ENCODE measurements around the gene CCDC183.

Gene CCDC183

GRCh38 chr9:136855461-136856078, 59.4 kb downstream of the CCDC183 start:
- no peak for DNase-seq (ENCODE audit: low read depth)
- no peak overlapping the region for H3K4me3 ChIP-seq (ENCODE audit: low read depth, low read length)
- TF ChIP-seq POLR2A (IDR thresholded peaks at IDR 0.05; ENCODE audit: extremely low read depth, insufficient read length) (no peak), CTCF (IDR thresholded peaks at IDR 0.05; ENCODE audit: low read depth, low read length) (no peak)

GRCh38 chr9:136856079-136856476, 59.9 kb downstream of the CCDC183 start:
- no peak overlapping the region for H3K4me3 ChIP-seq (ENCODE audit: low read depth, low read length)
- DNase-seq (ENCODE audit: low read depth) = no peak
- TF ChIP-seq CTCF (IDR thresholded peaks at IDR 0.05; ENCODE audit: low read depth, low read length) (no peak), MAX (IDR thresholded peaks at IDR 0.05; ENCODE audit: low read depth, low read length) (no peak), MYC (IDR thresholded peaks at IDR 0.05; ENCODE audit: low read depth, low read length) (no peak), POLR2A (IDR thresholded peaks at IDR 0.05; ENCODE audit: extremely low read depth, insufficient read length) (no peak)

GRCh38 chr9:136856541-136857141, 60.5 kb downstream of the CCDC183 start:
- TF ChIP-seq MAX (IDR thresholded peaks at IDR 0.05; ENCODE audit: low read depth, low read length) (no peak), CTCF (IDR thresholded peaks at IDR 0.05; ENCODE audit: low read depth, low read length) (peak; percentile 9), MYC (IDR thresholded peaks at IDR 0.05; ENCODE audit: low read depth, low read length) (no peak), POLR2A (IDR thresholded peaks at IDR 0.05; ENCODE audit: extremely low read depth, insufficient read length) (no peak)
- H3K4me3 ChIP-seq (ENCODE audit: low read depth, low read length) = no peak overlapping the region
- DNase-seq (ENCODE audit: low read depth) = no peak

GRCh38 chr9:136857166-136857565, 61.0 kb downstream of the CCDC183 start:
- no peak for DNase-seq (ENCODE audit: low read depth)

More at GRCh38 chr9:136857166-136857565, 61.0 kb downstream of the CCDC183 start:
- no peak overlapping the region for H3K4me3 ChIP-seq (ENCODE audit: low read depth, low read length)
- TF ChIP-seq MAX (IDR thresholded peaks at IDR 0.05; ENCODE audit: low read depth, low read length) (no peak), CTCF (IDR thresholded peaks at IDR 0.05; ENCODE audit: low read depth, low read length) (no peak), POLR2A (IDR thresholded peaks at IDR 0.05; ENCODE audit: extremely low read depth, insufficient read length) (no peak), MYC (IDR thresholded peaks at IDR 0.05; ENCODE audit: low read depth, low read length) (no peak)
